ENCODE data around the gene EBI3.
"Not testable (repeated sequence)": the region's sequence is repeated elsewhere in the genome, so short reads cannot be mapped to it uniquely, and the experiment has no call there.

Gene EBI3

GRCh38 chr19:4199699-4200293 lies 29.5 kb upstream of the EBI3 start:
- in situ Hi-C loops (cut with MboI; ENCODE audit: low sequenced_read_pairs), result loop anchor here (25.0 kb wide), 1 partner anchor 337 kb away; the partner anchor contains the start of gene ZFR2

- in situ Hi-C loops (cut with MboI; ENCODE audit: low sequenced_read_pairs), result loop anchor here (25.0 kb wide), 1 partner anchor 339 kb away; the partner anchor contains the start of gene ZFR2
Observed at GRCh38 chr19:4200940-4201542, 28.3 kb upstream of the EBI3 start.

- in situ Hi-C loops (cut with MboI; ENCODE audit: low sequenced_read_pairs), result loop anchor here (25.0 kb wide), 1 partner anchor 339 kb away; the partner anchor contains the start of gene ZFR2
Observed at GRCh38 chr19:4201798-4202197, 27.5 kb upstream of the EBI3 start.

GRCh38 chr19:4206818-4207484 lies 22.4 kb upstream of the EBI3 start:
- in situ Hi-C loops (cut with MboI; ENCODE audit: low sequenced_read_pairs), result loop anchor here (25.0 kb wide), 1 partner anchor 345 kb away; the partner anchor contains the start of gene ZFR2

- in situ Hi-C loops (cut with MboI; ENCODE audit: low sequenced_read_pairs), result loop anchor here (25.0 kb wide), 1 partner anchor 346 kb away; the partner anchor contains the start of gene ZFR2
Observed at GRCh38 chr19:4208385-4209094, 20.8 kb upstream of the EBI3 start.

GRCh38 chr19:4210166-4210731 lies 19.1 kb upstream of the EBI3 start:
- in situ Hi-C loops (cut with MboI; ENCODE audit: low sequenced_read_pairs), result loop anchor here (25.0 kb wide), 1 partner anchor 348 kb away; the partner anchor contains the start of gene ZFR2

- in situ Hi-C loops (cut with MboI; ENCODE audit: low sequenced_read_pairs), result loop anchor here (25.0 kb wide), 1 partner anchor 351 kb away; the partner anchor contains the start of gene ZFR2
Observed at GRCh38 chr19:4213116-4213515, 16.2 kb upstream of the EBI3 start.

GRCh38 chr19:4215807-4216206 lies 13.5 kb upstream of the EBI3 start:
- in situ Hi-C loops (cut with MboI; ENCODE audit: low sequenced_read_pairs), result loop anchor here (25.0 kb wide), 1 partner anchor 354 kb away; the partner anchor contains the start of gene ZFR2

GRCh38 chr19:4216846-4217245 lies 12.5 kb upstream of the EBI3 start:
- in situ Hi-C loops (cut with MboI; ENCODE audit: low sequenced_read_pairs), result loop anchor here (25.0 kb wide), 1 partner anchor 355 kb away; the partner anchor contains the start of gene ZFR2

GRCh38 chr19:4217429-4218264 lies 11.7 kb upstream of the EBI3 start:
- in situ Hi-C loops (cut with MboI; ENCODE audit: low sequenced_read_pairs), result loop anchor here (25.0 kb wide), 1 partner anchor 355 kb away; the partner anchor contains the start of gene ZFR2

- in situ Hi-C loops (cut with MboI; ENCODE audit: low sequenced_read_pairs), result loop anchor here (25.0 kb wide), 1 partner anchor 356 kb away; the partner anchor contains the start of gene ZFR2
Observed at GRCh38 chr19:4218523-4218922, 10.8 kb upstream of the EBI3 start.

GRCh38 chr19:4220188-4220587 lies 9.1 kb upstream of the EBI3 start:
- in situ Hi-C loops (cut with MboI; ENCODE audit: low sequenced_read_pairs), result loop anchor here (25.0 kb wide), 1 partner anchor 358 kb away; the partner anchor contains the start of gene ZFR2

GRCh38 chr19:4224470-4224869 lies 4.9 kb upstream of the EBI3 start:
- in situ Hi-C loops (cut with MboI; ENCODE audit: low sequenced_read_pairs), result loop anchor here (25.0 kb wide), 1 partner anchor 362 kb away; the partner anchor contains the start of gene ZFR2

- in situ Hi-C loops (cut with MboI; ENCODE audit: low sequenced_read_pairs), result no loop called here
Observed at GRCh38 chr19:4225885-4226284, 3.4 kb upstream of the EBI3 start.

- in situ Hi-C loops (cut with MboI; ENCODE audit: low sequenced_read_pairs), result no loop called here
Observed at GRCh38 chr19:4227771-4228170, 1.6 kb upstream of the EBI3 start.

- in situ Hi-C loops (cut with MboI; ENCODE audit: low sequenced_read_pairs), result no loop called here
Observed at GRCh38 chr19:4228765-4229178, 551 bp upstream of the EBI3 start.

GRCh38 chr19:4230237-4230636 lies 914 bp downstream of the EBI3 start:
- in situ Hi-C loops (cut with MboI; ENCODE audit: low sequenced_read_pairs), result not testable (repeated sequence)

GRCh38 chr19:4231521-4231920 lies 2.2 kb downstream of the EBI3 start:
- in situ Hi-C loops (cut with MboI; ENCODE audit: low sequenced_read_pairs), result not testable (repeated sequence)

- in situ Hi-C loops (cut with MboI; ENCODE audit: low sequenced_read_pairs), result not testable (repeated sequence)
Observed at GRCh38 chr19:4232139-4232538, 2.8 kb downstream of the EBI3 start.

Measured in HL-60/S4 treated with retinoic acid at 250 ng/mL for 4 days and 3 days (cell line).